AG10803 (cell line): Measurements from ENCODE around the gene FOXP1.

ENCODE experiments used
- DNase-seq: peaks from one replicate; pipeline ENCODE4 v3.0.0; 2010; ENCODE audit warnings: low read depth
- H3K4me3 ChIP-seq: 2 replicates; pipeline ENCODE4 v1.5.1; 2011; ENCODE audit warnings: mild to moderate bottlenecking, low read length, control low read depth
- CTCF ChIP-seq: conservative IDR thresholded peaks from 2 replicates; pipeline ENCODE4 v1.5.1; 2011; ENCODE audit warnings: mild to moderate bottlenecking, low read length, control low read depth, inconsistent platforms

FOXP1 gene

GRCh38 chr3:71110385-71111222, 472.9 kb downstream of the FOXP1 start:
- H3K4me3 ChIP-seq, result no peak overlapping the region
- no peak for DNase-seq
- no peak for TF ChIP-seq CTCF

GRCh38 chr3:71109977-71110285, 473.6 kb downstream of the FOXP1 start:
- no peak for TF ChIP-seq CTCF
- DNase-seq, result no peak
- no peak overlapping the region for H3K4me3 ChIP-seq

- DNase-seq, result peak; percentile 42
- no peak overlapping the region for H3K4me3 ChIP-seq
- TF ChIP-seq CTCF, result no peak
Observed at GRCh38 chr3:71109241-71109976, 474.1 kb downstream of the FOXP1 start.

GRCh38 chr3:71107926-71108325, 475.6 kb downstream of the FOXP1 start:
- DNase-seq, result no peak
- H3K4me3 ChIP-seq, result no peak overlapping the region
- TF ChIP-seq CTCF, result no peak

- DNase-seq, result no peak
- no peak for TF ChIP-seq CTCF
- H3K4me3 ChIP-seq, result no peak overlapping the region
Observed at GRCh38 chr3:71104976-71105375, 478.6 kb downstream of the FOXP1 start.

GRCh38 chr3:71104556-71104955, 479.0 kb downstream of the FOXP1 start:
- DNase-seq, result no peak
- no peak for TF ChIP-seq CTCF
- H3K4me3 ChIP-seq, result no peak overlapping the region

GRCh38 chr3:71104121-71104541, 479.4 kb downstream of the FOXP1 start:
- no peak overlapping the region for H3K4me3 ChIP-seq
- peak; percentile 71 for DNase-seq
- TF ChIP-seq CTCF, result no peak
